NCI-H345 treated with DMSO at 0.1 percent for 48 hours (cell line): ENCODE results near the gene SGK1.
"Not testable (repeated sequence)": the region's sequence is repeated elsewhere in the genome, so short reads cannot be mapped to it uniquely, and the experiment has no call there.

Source experiments
- DNase-seq: peaks from one replicate; lab custom pipeline; 2025; ENCODE audit not compliant: unreplicated experiment; lab: John Stamatoyannopoulos, UW

The SGK1 gene

GRCh38 chr6:134230087-134230700, 87.7 kb downstream of the SGK1 start:
- DNase-seq = no peak

- DNase-seq = no peak
Observed at GRCh38 chr6:134229520-134229919, 88.4 kb downstream of the SGK1 start.

DNA sequence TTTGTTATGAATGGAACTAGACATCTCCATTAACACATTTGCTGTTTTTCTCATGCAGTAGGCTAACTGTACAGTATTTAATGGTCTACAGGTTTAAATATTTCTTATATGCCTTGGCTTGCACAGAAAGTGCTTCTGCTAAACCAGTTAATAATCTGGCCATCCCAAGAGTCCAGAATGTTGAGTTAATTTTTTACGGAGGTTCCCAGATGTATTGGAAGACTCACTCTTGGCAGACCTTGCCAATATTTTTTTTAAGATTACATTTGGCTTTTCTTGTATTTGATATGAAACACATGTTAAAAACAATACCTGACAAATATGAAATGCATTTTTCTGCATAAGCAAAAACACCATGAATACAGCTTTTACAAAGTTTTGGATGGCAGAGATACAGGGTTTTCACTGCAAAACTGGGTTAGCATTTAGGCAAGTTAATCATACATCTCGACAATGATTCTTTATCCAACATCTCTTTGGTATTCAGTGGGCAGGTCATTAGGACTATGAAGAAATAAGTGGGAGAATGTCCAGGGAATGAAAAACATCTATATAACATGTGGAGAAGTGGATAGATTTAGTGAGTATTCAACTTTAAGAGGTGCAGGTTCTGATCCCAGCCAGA, 94.0 kb downstream of the SGK1 start:
- DNase-seq = no peak

GRCh38 chr6:134221250-134221649, 96.7 kb downstream of the SGK1 start:
- no peak for DNase-seq

DNA sequence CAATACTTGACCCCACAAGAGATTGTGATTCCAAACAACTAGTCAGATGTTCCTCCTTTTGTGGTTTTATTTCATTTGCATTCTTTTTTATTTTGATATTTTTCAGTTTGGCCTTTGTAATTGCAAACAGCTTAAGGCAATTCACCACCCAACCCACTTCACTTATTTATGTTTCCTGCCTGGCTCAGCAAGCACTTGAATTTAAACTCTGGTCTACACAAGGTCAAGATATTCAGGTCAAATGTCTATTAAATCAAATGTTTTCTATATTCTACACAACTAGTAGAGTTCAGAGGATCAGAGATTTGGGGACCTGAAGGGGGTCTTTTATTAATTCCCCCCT, 100.1 kb downstream of the SGK1 start:
- DNase-seq = no peak

- DNase-seq = no peak
Observed at GRCh38 chr6:134217105-134217797, 100.7 kb downstream of the SGK1 start.

DNA sequence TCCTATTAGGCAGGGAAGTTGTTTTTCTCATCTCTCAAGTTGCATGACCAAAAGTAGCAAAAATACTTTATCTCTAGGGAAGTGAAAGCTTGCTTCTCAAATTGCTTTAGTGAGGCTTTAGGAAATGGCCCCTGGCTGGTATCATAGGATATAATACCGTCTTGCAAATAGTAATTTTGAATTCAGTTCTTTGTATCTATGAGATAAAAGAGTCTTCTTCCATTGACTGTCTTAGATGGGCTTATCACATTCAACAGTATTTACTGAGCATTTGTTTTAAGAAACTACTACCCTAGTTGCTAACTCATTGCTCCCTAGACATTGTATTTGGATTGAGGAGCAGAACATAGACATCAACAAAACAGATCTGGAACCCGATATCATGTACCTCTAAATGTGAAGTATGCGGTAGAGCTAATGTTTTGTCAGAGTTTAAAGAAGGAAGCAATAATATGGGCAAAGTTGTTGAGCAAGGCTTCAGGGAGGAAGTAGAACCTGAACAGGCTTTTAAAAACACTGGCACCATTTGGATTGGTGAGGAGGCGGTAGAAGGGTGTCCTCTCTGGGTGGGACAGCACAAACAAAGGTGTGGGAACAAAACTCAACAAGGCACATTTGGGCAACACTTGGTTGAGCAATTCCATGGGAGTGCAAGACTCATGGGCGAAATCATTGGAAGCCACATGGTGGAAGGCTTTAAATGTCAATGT, 101.5 kb downstream of the SGK1 start:
- no peak for DNase-seq

DNA sequence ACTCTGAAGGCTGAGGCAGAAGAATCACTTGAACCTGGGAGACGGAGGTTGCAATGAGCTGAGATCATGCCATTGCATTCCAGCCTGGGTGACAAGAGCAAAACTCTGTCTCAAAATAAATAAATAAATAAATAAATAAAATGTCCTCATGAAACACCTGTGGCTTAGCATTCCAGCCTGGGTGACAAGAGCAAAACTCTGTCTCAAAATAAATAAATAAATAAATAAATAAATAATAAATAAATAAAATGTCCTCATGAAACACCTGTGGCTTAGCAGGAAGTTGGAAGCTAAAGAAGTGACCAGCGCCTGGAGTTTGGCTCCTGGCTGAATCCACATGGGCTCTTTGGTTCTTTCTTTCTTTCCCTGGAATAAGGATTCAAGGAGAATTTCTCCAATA, 104.5 kb downstream of the SGK1 start:
- DNase-seq = not testable (repeated sequence)

DNA sequence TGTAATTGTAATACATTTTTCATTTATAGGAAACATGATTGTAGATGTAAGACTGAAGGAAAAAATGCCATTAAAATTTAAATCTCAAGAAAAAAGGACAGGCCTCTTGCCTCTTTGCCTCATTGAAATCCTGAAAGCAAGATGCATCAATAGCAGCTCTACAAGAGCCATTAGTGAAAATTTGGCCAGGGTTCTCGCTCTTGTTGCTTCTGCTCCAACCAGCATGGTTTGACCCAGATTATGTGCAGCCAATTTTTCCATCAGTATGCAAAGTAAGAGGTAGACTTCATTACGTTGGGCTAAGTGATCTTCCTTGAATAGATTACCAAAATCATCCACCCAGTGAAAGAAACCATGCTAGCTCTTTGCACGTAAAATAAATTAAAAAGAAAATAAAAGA, 106.6 kb downstream of the SGK1 start:
- DNase-seq = no peak

GRCh38 chr6:134207421-134207820, 110.5 kb downstream of the SGK1 start:
- no peak for DNase-seq

GRCh38 chr6:134205366-134205765, 112.5 kb downstream of the SGK1 start:
- DNase-seq = no peak

DNA sequence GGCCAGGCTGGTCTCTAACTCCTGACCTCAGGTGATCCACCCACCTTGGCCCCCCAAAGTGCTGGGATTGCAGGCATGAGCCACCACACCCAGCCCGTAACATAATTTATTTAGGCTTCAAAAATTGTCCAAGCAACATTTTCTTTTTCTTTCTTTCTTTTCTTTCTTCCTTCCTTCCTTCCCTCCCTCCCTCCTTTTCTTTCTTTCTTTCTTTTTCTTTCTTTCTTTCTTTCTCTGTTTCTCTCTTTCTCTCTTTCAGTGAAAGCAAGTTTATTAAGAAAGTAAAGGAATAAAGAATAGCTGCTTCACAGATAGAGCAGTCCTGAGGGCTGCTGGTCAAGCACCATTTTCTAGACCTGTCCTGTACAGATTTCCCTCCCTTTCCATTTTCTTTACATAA, 113.2 kb downstream of the SGK1 start:
- DNase-seq = not testable (repeated sequence)

GRCh38 chr6:134204031-134204430, 113.9 kb downstream of the SGK1 start:
- no peak for DNase-seq

GRCh38 chr6:134201716-134202115, 116.2 kb downstream of the SGK1 start:
- DNase-seq = no peak

DNA sequence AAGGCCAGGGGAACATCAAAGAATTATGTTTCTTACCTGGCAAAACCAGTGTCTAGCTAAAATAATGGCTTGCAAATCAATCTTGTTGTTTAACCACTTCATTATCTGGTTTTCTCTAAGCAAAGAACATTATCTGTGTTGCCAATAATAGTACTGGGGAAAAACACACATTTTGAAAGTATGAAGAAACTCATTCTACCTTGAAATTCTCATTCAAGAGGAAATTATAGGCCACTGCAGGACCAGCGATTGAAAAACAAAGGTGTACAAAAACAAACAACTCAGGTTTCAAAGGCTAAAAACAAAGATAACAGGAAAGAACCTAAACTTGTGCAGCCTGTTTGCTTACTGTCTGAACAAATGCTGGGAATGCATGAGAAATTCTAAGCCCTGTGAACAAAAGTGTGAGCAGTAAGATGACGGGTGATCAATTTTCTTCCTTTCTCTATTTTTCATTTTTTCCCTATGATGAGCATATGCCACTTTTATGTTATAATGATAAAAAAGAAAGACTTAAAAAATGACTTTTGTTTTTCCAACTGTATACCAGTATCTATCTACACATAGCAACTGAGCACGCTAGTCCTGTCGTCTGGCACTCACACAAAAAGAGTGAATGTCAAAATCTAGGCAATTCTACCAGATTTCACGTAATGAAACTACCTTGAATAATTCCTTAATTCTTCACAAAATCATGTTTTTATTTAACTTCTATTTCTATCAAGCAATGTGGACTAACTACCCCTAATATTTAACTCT, 117.9 kb downstream of the SGK1 start:
- peak; percentile 35 for DNase-seq

DNA sequence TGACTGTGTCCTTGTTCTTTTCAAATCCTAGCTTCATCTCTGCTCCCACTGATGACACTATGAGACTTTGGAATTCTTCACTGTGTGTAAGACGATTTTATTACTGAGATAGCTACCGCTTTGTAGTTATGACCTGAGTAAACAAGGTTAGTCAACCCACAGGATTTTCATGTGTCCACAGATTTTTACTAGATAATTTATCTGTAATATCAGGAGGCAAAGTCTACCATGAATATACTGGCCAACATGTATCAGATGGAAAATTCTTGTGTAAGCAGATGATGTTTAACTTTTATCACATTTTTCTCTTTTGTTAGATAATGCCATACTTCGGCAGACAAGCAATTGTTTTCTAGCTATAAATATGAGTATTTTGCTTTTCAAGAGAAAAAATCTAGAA, 119.8 kb downstream of the SGK1 start:
- DNase-seq = no peak

DNA sequence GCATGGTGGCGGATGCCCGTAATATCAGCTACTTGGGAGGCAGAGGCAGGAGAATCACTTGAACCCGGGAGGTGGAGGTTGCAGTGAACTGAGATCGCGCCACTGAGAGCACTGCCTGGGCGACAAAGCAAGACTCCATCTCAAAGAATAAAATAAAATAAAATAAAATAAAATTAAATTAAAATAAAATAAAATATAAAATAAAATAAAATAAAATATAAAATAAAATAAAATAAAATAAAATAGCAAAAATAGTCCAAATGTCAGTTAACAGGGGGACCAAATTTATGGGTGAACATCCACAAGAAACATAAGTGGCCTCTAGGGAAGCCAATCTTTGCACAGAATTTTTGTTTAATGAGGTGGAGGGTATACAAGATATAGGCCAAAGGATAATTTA, 120.2 kb downstream of the SGK1 start:
- not testable (repeated sequence) for DNase-seq

GRCh38 chr6:134196568-134197193, 121.2 kb downstream of the SGK1 start:
- no peak for DNase-seq

DNA sequence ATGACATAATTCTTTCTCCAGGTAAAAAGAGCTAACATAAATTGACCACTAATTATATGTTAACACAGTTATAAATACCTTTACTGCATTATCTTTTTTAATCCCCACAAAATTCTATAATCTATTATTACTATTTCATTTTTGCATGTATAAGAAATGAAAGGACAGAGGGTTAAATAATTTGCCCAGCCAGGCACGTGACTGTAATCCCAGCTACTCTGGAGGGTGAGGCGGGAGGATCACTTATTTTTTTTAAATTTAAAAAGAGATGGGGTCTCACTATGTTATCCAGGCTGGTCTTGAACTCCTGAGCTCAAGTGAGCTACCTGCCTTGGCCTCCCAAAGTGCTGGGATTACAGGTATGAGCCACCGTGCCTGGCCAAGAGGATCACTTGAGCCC, 121.9 kb downstream of the SGK1 start:
- no peak for DNase-seq

GRCh38 chr6:134195164-134195906, 122.6 kb downstream of the SGK1 start:
- DNase-seq = no peak
